H1 (cell line): ENCODE results near the gene GUCA1A. TPM values are rescaled to one million over a fixed set of nuclear protein-coding genes. Genes with fewer than 3 reads are reported as not detected.

Experiments used
- CTCF ChIA-PET: fragments of 300-600 bp; sonication (Branson Sonifier 250); formaldehyde crosslinking; loops from one replicate; lab custom pipeline; 2021; ENCODE audit not compliant: partially characterized antibody; lab: Charles Lee
- POLR2A ChIA-PET: fragments of 300-600 bp; sonication (Branson Sonifier 250); formaldehyde crosslinking; loops from one replicate; lab custom pipeline; 2021; ENCODE audit warnings: inconsistent platforms; ENCODE audit not compliant: partially characterized antibody; lab: Charles Lee
- DNase-seq, 2 experiments: peaks; one replicate each; pipeline versions ENCODE4 v3.0.0 to v3.0.0-alpha.2; 2010 to 2022; ENCODE audit warnings: low spot score in 2 of 2, low read depth in 1 of 2, mixed read lengths in 1 of 2
- FAIRE-seq: peaks from 2 replicates; lab custom pipeline; 2011; peaks lifted over from hg19 to GRCh38; lab: Jason Lieb, UNC
- H2AFZ ChIP-seq: 2 replicates; pipeline ENCODE4 v1.8.1; 2012; ENCODE audit warnings: low read length, inconsistent platforms
- H2AK5ac ChIP-seq: 2 replicates; pipeline ENCODE4 v1.6.1; 2013; ENCODE audit warnings: low read depth, low read length
- H2BK120ac ChIP-seq: replicated peaks from 2 replicates; pipeline ENCODE3; 2013; ENCODE audit warnings: low read depth, low read length, inconsistent platforms
- H2BK12ac ChIP-seq: 2 replicates; pipeline ENCODE4 v1.6.1; 2013; ENCODE audit warnings: low read depth, low read length
- H2BK15ac ChIP-seq: 2 replicates; pipeline ENCODE4 v1.6.1; 2013; ENCODE audit warnings: low read length
- H2BK20ac ChIP-seq: 2 replicates; pipeline ENCODE4 v1.6.1; 2013; ENCODE audit warnings: low read length
- H2BK5ac ChIP-seq: 2 replicates; pipeline ENCODE4 v1.6.1; 2013; ENCODE audit warnings: low read depth, low read length
- H3K14ac ChIP-seq: 2 replicates; pipeline ENCODE4 v1.6.1; 2013; ENCODE audit warnings: inconsistent platforms; ENCODE audit not compliant: insufficient read length
- H3K18ac ChIP-seq: 2 replicates; pipeline ENCODE4 v1.6.1; 2013; ENCODE audit warnings: low read length; ENCODE audit errors: extremely low read depth
- H3K23ac ChIP-seq: 2 replicates; pipeline ENCODE4 v1.6.1; 2013; ENCODE audit warnings: inconsistent platforms; ENCODE audit not compliant: insufficient read length
- H3K23me2 ChIP-seq: 2 replicates; pipeline ENCODE4 v1.6.1; 2013; ENCODE audit warnings: low read depth, low read length
- H3K27ac ChIP-seq: 2 replicates; pipeline ENCODE4 v1.6.1; 2011; ENCODE audit warnings: low read depth, low read length, inconsistent platforms
- H3K27me3 ChIP-seq, 4 experiments: replicated peaks in 1 of 4; 1 replicate in 1 of 4; 2 replicates in 3 of 4; pipeline versions ENCODE4 v1.6.1 to v1.8.1; 2011 to 2013; ENCODE audit warnings: low read length in 3 of 4, mild to moderate bottlenecking in 3 of 4, inconsistent platforms in 2 of 4, mixed read lengths in 2 of 4, moderate library complexity in 1 of 4; ENCODE audit not compliant: control insufficient read depth in 3 of 4, insufficient read depth in 3 of 4; ENCODE audit errors: extremely low read depth in 1 of 4
- H3K36me3 ChIP-seq, 4 experiments: 2 replicates each; pipeline versions ENCODE4 v1.6.1 to v1.8.1; 2011 to 2013; ENCODE audit warnings: mild to moderate bottlenecking in 4 of 4, low read length in 3 of 4, moderate library complexity in 2 of 4, control low read depth in 1 of 4, inconsistent platforms in 1 of 4; ENCODE audit not compliant: insufficient read depth in 4 of 4, control insufficient read depth in 2 of 4
- H3K4ac ChIP-seq: replicated peaks from 2 replicates; pipeline ENCODE3; 2013; ENCODE audit warnings: low read length, low read depth, mixed read lengths, inconsistent platforms; ENCODE audit not compliant: insufficient read length
- H3K4me1 ChIP-seq, 4 experiments: replicated peaks in 1 of 4; 1 replicate in 1 of 4; 2 replicates in 3 of 4; pipeline versions ENCODE4 v1.6.1 to v1.8.1; 2011 to 2013; ENCODE audit warnings: low read length in 3 of 4, inconsistent platforms in 2 of 4, mixed read lengths in 1 of 4; ENCODE audit not compliant: insufficient read depth in 4 of 4, control insufficient read depth in 3 of 4
- H3K4me2 ChIP-seq, 2 experiments: 2 replicates each; pipeline versions ENCODE4 v1.6.1 to v1.8.1; 2011 to 2013; ENCODE audit warnings: low read depth in 2 of 2, low read length in 2 of 2, control low read depth in 1 of 2, inconsistent platforms in 1 of 2, mild to moderate bottlenecking in 1 of 2; ENCODE audit not compliant: insufficient read depth in 1 of 2
- H3K4me3 ChIP-seq, 4 experiments: fragments of 200-600, 300-600 bp in 1 of 4; sonication (generic), shearing (Covaris generic), sonication (Bioruptor Twin) in 1 of 4; 2 replicates each; pipeline versions ENCODE4 v1.5.1 to v1.8.1; 2011 to 2016; ENCODE audit warnings: low read length in 4 of 4, low read depth in 3 of 4, control low read depth in 2 of 4, inconsistent platforms in 2 of 4, mild to moderate bottlenecking in 2 of 4, mixed read lengths in 1 of 4, moderate library complexity in 1 of 4; ENCODE audit not compliant: insufficient read depth in 2 of 4; ENCODE audit errors: extremely low read depth in 1 of 4
- H3K56ac ChIP-seq: replicated peaks from 2 replicates; pipeline ENCODE3; 2013; ENCODE audit warnings: low read depth, mild to moderate bottlenecking, mixed read lengths, low read length, inconsistent platforms; ENCODE audit not compliant: insufficient read length
- H3K79me1 ChIP-seq: 2 replicates; pipeline ENCODE4 v1.6.1; 2013; ENCODE audit warnings: low read depth, low read length, control low read depth
- H3K79me2 ChIP-seq, 2 experiments: 2 replicates each; pipeline versions ENCODE4 v1.6.1 to v1.8.1; 2012 to 2013; ENCODE audit warnings: low read length in 2 of 2, mild to moderate bottlenecking in 2 of 2, inconsistent platforms in 1 of 2; ENCODE audit not compliant: insufficient read depth in 2 of 2, control insufficient read depth in 1 of 2
- H3K9ac ChIP-seq, 4 experiments: replicated peaks in 1 of 4; 1 replicate in 1 of 4; 2 replicates in 3 of 4; pipeline versions ENCODE4 v1.6.1 to v1.8.1; 2011 to 2013; ENCODE audit warnings: low read depth in 3 of 4, low read length in 3 of 4, control low read depth in 2 of 4, mild to moderate bottlenecking in 2 of 4, moderate library complexity in 2 of 4, inconsistent platforms in 1 of 4; ENCODE audit errors: extremely low read depth in 1 of 4
- H3K9me3 ChIP-seq, 2 experiments: 2 replicates each; pipeline versions ENCODE4 v1.6.1 to v1.8.1; 2012 to 2013; ENCODE audit warnings: mild to moderate bottlenecking in 2 of 2, moderate library complexity in 2 of 2, control low read depth in 1 of 2, inconsistent platforms in 1 of 2, low read depth in 1 of 2, low read length in 1 of 2, mixed read lengths in 1 of 2; ENCODE audit not compliant: insufficient read depth in 2 of 2
- H4K20me1 ChIP-seq, 2 experiments: replicated peaks in 1 of 2; 2 replicates each; pipeline versions ENCODE3 to v1.8.1; 2011 to 2013; ENCODE audit warnings: inconsistent platforms in 2 of 2, low read length in 2 of 2, mild to moderate bottlenecking in 1 of 2; ENCODE audit not compliant: insufficient read depth in 2 of 2, control insufficient read depth in 1 of 2
- H4K5ac ChIP-seq: 2 replicates; pipeline ENCODE4 v1.6.1; 2013; ENCODE audit warnings: low read length, low read depth, mixed read lengths, inconsistent platforms; ENCODE audit not compliant: insufficient read length
- H4K8ac ChIP-seq: 2 replicates; pipeline ENCODE4 v1.8.0; 2013; ENCODE audit warnings: mild to moderate bottlenecking, moderate library complexity, low read length, inconsistent platforms; ENCODE audit not compliant: insufficient read depth; ENCODE audit errors: extremely low read depth
- H4K91ac ChIP-seq: replicated peaks from 2 replicates; pipeline ENCODE3; 2013; ENCODE audit warnings: low read length, mixed read lengths, inconsistent platforms; ENCODE audit not compliant: insufficient read length
- RNF2 ChIP-seq: fragments of 200-900, 300-1000 bp; sonication (generic); IDR thresholded peaks from 2 replicates; pipeline ENCODE4 v1.7.1; 2016; ENCODE audit warnings: borderline replicate concordance, low read depth, mild to moderate bottlenecking, antibody characterized with exemption, low read length; ENCODE audit not compliant: poor library complexity, severe bottlenecking; ENCODE audit errors: missing control alignments
- WGBS, 2 experiments: shearing (Covaris generic) in 1 of 2; methylation state at CpG; one replicate each; pipeline versions ENCODE4 v1.1.6 to v1.1.7; 2013 to 2015; ENCODE audit warnings: low lambda C conversion rate in 2 of 2, mixed read lengths in 2 of 2, inconsistent platforms in 1 of 2, low coverage in 1 of 2, missing lambda C conversion rate in 1 of 2; ENCODE audit not compliant: insufficient replicate concordance in 2 of 2, insufficient coverage in 1 of 2, insufficient read length in 1 of 2; ENCODE audit errors: extremely low coverage in 1 of 2, missing lambda C conversion rate in 1 of 2; 5-methylcytosine and 5-hydroxymethylcytosine counted together
- polyA plus RNA-seq, 7 experiments: library from polyadenylated mRNA; depleted of rRNA in 3 of 7; stranded (reverse) in 5 of 7; unstranded in 2 of 7; fragments of >200 nt in 5 of 7; fragments of 200-250 nt in 2 of 7; gene quantifications; 1 replicate in 5 of 7; 2 replicates in 1 of 7; 4 replicates in 1 of 7; pipeline versions ENCODE4 v1.2.1 to v1.2.3, GENCODE V29; 2011 to 2013; ENCODE audit warnings: missing spikeins in 2 of 7, mixed read lengths in 2 of 7
- total RNA-seq: library from RNA; stranded (reverse); fragmentation: NEBNext Ultra II Directional; extraction: Animal tissue kit (Norgen Biotek cat#: 25700); gene quantifications from 2 replicates; pipeline ENCODE4 v1.2.1, GENCODE V29; 2021

Gene GUCA1A
- total and polyA plus RNA-seq, 2 of the 8 experiments (the other 6 are each of a cell fraction or from before 2014, with no cell fraction given), result 4.6 to 24.6 TPM

DNA sequence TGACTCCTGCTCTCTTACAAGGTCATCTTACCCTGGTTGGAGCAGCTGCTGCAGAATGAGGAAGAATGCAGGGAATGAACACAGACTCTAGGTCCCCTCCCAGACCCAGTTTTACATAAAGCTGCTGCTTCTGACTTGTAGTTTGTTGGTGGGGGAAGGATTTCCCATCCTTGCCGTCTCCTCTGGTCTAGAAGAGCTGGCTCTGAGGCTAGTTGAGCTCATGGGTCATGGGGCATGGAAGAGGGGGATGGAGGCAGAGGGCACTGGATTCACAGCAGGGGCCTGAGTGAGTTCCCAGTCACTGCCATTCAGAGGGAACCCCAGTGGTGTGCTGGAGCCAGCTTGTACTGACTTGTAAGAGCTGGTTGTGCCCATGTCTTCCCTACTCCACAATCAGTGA is 9.2 kb upstream of the GUCA1A start:
- no peak overlapping the region for H2BK15ac ChIP-seq
- no peak overlapping the region; a peak in 1 of 4 replicates for H3K4me2 ChIP-seq
- no peaks in the 10 kb centered on the region for H4K20me1 ChIP-seq
- no peak overlapping the region for H4K8ac ChIP-seq
- no peaks in the 10 kb centered on the region; a peak in 1 of 7 replicates for H3K27me3 ChIP-seq
- H3K4ac ChIP-seq, result peak overlapping the region; percentile 47
- POLR2A ChIA-PET, result interaction anchor here (1.1 to 9.2 kb wide), 9 partner anchors 13 to 113 kb away, joined by 3 to 109 read pairs (median 6); partner anchors contain the start of genes C6orf132 and TAF8
- peak overlapping the region; percentile 18 for H3K56ac ChIP-seq
- H2BK120ac ChIP-seq, result no peak overlapping the region
- CTCF ChIA-PET, result interaction anchor here (0.6 to 11.2 kb wide), 17 partner anchors 10 to 733 kb away, joined by 3 to 224 read pairs (median 5); partner anchors contain the start of genes C6orf132 and GUCA1A
- H4K91ac ChIP-seq, result no peak overlapping the region
- TF ChIP-seq RNF2, result no peak
- TF ChIP-seq, all 59 proteins: peak for 0
- FAIRE-seq, result no peak
- no peak overlapping the region for H2AK5ac ChIP-seq
- H2BK5ac ChIP-seq, result no peak overlapping the region
- no peak overlapping the region for H3K4me3 ChIP-seq
- no peak overlapping the region for H2BK12ac ChIP-seq
- no peak overlapping the region for H3K14ac ChIP-seq
- H4K5ac ChIP-seq, result no peak overlapping the region
- H2AFZ ChIP-seq, result no peak overlapping the region
- H3K79me1 ChIP-seq, result no peaks in the 10 kb centered on the region
- no peaks in the 10 kb centered on the region for H3K79me2 ChIP-seq
- no peak for DNase-seq
- H3K36me3 ChIP-seq, result no peaks in the 10 kb centered on the region
- no peak overlapping the region for H3K18ac ChIP-seq
- no peaks in the 10 kb centered on the region for H3K9me3 ChIP-seq
- H3K4me1 ChIP-seq, result peaks cover 7 to 22% (median 11%) of the 10 kb centered on the region in 4 experiments
- no peak overlapping the region for H3K9ac ChIP-seq
- no peaks in the 10 kb centered on the region for H3K23me2 ChIP-seq
- no peak overlapping the region for H2BK20ac ChIP-seq
- H3K27ac ChIP-seq, result no peak overlapping the region
- 83% methylated on average over 1 of the region's 1 CpG; no CpG with 5 or more reads in 1 of the 2 experiments for WGBS, 2 experiments
- no peak overlapping the region for H3K23ac ChIP-seq
